HL-60/S4 treated with phorbol 12-myristate 13-acetate at 8.2 ng/mL for 4 days and 3 days (cell line): ENCODE data around the gene CHI3L2.

Experiments
- in situ Hi-C: fragments of 300-500 bp; cut with MboI; formaldehyde crosslinking; loops from 2 replicates; pipeline ENCODE4 v1.15.0; 2022; ENCODE audit warnings: low sequenced_read_pairs

The CHI3L2 gene, protein sequence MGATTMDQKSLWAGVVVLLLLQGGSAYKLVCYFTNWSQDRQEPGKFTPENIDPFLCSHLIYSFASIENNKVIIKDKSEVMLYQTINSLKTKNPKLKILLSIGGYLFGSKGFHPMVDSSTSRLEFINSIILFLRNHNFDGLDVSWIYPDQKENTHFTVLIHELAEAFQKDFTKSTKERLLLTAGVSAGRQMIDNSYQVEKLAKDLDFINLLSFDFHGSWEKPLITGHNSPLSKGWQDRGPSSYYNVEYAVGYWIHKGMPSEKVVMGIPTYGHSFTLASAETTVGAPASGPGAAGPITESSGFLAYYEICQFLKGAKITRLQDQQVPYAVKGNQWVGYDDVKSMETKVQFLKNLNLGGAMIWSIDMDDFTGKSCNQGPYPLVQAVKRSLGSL

DNA sequence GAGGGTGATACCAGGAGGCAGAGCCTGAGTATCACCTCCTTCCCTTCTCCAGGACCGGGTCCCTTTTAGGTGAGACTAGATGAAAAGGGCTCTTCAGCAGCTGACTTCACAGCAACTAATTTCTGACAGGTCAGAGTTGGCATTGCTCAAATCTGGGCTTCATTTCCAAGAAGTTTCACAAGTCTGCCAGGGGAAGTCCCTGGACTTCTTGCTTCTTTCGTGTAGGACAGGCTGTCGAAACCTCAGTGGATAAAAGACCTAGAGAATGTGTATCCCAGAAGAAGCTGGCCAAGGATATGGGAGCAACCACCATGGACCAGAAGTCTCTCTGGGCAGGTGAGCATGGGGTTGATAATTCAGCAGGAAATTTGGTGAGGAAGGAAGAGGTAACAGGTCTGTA, at the start of gene CHI3L2:
Gene CHI3L2 (plus strand): TSS at position 280 of the 400 bp plus-strand sequence. CDS start 17 bp downstream, at position 297.
- in situ Hi-C loops, result loop anchor here (10.0 to 25.0 kb wide), 2 partner anchors 160 to 547 kb away; no protein-coding TSS in a partner anchor

- in situ Hi-C loops, result no loop called here
Observed at GRCh38 chr1:111179968-111180533, 47.5 kb upstream of the CHI3L2 start.

DNA sequence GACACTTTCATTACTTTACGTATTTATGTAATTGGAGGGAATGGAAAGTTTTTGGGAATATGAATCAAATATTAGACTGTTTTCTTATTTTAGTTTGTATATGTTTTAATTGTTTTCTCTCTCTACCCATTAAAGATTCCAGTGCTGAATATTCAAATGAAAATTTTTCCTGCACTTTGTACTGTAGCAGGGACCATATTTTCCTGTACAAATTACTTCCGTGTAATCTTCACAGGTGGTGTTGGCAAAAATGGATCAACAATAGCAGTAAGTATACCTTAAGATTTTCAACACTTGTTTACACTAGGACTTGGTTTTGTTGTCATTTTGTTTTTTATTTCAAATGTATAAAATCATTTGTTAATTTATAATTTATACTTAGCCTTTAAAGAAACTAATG, 45.5 kb upstream of the CHI3L2 start:
- in situ Hi-C loops, result no loop called here

DNA sequence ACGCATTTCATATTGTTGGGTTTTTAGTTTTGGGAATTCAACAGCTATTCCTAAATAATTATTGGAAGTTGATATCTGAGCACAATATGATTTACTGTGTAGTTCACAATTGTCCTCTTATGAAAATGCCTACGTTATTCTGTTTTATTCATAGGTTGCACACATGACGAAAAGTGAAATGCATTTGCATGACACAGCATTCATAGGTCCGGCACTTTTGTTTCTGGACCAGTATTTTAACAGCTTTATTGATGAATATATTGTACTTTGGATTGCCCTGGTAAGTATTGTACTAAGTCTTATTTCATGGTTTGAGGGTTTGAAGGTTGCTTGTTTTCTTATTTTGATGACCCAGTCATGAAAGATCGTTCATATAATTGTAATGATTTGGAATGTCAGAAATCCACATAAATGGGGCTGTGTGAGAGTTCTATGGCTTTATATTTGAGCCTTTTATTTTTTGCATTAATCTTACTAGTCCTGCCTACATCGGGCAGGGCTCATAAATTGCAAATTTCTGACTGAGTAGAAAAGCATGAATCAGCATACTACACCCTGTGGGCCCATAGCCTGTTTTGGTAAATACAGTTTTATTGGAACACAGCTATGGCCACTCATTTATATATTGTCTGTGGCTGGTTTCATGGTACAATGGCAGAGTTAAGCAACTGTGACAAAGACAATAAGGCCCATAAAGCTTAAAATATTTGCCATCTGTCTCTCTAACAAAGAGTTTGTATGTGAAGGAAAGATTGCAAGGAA, 44.0 kb upstream of the CHI3L2 start:
- in situ Hi-C loops, result no loop called here

GRCh38 chr1:111184663-111185062, 42.9 kb upstream of the CHI3L2 start:
- in situ Hi-C loops, result no loop called here

DNA sequence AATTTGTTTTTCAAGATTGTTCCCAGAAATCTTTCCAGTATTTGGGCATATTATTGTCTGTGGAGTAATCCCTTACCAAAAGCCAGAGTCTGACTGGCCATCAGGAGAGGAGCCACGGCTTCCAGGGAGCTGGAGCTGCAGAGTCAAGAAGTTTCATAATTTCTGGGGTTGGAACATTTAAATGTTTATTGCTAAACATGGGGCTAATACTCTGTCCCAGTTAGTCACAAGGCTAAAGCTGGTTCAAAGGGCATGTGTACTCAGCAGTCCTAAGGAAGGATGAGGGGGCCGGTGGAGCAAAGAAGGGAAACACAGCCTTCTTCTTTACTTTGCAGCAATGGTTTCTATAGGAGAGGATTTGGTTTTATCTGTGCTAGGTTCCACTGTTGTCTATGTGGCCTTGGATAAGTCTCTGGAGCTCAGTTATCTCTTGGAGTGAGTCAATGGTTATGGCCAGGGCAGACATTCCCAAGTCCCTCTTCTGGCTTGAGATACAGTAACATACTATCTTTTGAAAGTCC, 36.5 kb upstream of the CHI3L2 start:
- in situ Hi-C loops, result no loop called here

DNA sequence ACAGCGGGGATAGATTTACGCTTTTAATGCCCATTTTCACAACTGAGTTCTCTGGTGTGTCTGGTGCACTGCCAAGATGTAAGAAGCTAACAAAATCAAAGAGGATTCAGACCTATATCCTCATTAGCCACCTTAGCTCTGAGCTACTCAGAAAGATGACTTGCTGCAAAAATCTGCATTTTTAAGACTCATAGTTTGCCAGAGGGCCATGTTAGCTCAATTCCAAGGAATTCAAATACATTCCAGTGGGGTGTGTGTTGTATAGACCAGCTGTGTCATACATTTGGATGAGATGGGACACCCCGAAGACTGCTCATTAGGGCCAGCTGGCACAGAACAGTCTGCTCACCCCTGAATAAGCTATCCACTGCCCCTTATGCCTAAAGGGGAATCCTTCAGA, 36.0 kb upstream of the CHI3L2 start:
- in situ Hi-C loops, result no loop called here

DNA sequence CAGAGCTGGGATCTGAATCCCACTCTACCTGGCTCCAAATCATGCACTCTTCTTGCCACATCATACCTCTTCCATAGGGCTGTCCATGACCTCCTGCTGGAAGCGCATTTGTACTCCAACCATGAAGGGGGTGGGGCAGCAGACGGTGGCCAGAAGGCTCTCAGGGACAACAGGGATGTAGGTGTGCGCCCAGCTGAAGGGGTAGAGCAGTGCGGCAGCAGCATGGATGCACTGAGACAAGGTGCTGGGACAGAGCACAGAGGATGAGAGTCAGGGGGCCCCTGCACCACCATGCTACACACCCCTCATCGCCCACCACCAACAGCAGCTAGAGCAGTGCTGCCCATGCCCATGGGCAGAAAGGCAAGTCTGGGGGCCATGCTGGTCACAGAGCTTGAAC, 35.4 kb upstream of the CHI3L2 start:
- in situ Hi-C loops, result no loop called here

DNA sequence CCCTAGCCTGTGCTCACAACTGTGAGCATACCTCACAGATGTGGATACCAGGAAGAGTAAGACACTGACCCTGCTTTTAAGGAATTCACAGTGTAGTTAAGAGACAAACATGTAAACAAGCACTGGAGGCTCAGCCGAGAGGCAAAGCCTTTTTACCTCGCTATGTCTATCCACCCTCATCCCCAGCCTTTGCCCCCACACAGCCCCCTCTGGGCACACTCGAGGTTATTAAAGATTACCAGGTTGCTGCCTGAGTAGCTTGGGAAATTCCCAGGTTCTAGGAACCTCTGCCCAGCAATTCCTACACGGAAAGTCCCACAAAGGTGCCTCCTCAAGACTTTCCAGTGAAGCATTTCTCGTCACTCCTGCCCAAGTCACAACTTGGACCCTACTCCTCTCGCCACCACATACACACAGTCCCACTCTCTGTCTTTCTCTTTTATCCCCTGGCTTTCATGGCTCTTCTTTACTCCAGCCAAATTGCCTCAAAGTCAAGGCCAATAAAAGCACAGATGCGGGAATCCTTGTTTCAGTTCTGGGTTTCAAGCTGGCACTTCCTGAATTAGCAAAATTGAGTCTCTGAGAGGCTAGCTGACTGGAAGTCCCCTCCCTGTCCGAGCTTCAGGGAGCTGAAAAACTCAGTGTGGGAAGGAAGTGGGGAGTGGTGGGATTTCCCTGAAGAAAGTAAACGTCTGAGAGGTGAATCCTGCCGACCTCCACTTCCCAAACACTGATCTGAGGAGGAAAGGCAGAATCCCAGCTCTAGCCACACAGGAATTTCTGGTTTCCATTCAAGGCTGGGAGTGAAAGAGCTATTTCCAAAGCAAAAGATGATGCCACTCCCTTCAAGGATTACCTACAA, 34.6 kb upstream of the CHI3L2 start:
- in situ Hi-C loops, result no loop called here

- in situ Hi-C loops, result no loop called here
Observed at GRCh38 chr1:111193712-111194480, 33.6 kb upstream of the CHI3L2 start.

DNA sequence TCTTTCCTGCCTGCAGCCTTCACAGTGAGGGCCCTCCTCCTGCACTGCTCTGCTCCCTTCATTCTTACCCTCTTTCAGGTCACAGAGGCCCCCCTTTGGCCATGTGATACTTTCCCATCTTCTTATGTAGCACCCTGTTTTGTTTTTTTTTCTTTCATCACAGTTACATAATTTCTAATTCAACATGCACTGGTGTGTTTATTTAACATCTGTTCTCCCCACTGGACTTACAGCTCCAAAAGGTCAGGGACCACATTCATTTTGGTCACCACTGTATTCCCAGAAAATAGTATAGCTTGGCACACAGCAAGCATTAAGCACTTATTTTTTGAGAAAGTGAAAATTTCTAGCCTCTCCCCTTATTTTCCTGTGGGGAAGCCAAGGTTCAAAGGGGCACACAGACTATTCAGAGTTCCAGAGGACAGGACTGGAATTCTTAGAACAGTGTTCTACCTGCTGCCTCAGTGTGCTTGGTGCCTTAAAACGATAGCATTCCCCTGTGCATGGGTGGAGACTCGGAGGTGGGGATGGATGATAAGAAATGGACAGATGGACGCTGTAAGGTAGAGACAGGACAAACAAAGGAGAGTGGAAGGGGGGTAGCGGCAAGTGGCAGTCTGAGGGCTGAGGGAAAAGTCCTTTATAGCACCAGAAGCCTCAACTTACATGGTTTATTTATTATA, 32.4 kb upstream of the CHI3L2 start:
- in situ Hi-C loops, result no loop called here

GRCh38 chr1:111196213-111196612, 31.3 kb upstream of the CHI3L2 start:
- in situ Hi-C loops, result no loop called here

DNA sequence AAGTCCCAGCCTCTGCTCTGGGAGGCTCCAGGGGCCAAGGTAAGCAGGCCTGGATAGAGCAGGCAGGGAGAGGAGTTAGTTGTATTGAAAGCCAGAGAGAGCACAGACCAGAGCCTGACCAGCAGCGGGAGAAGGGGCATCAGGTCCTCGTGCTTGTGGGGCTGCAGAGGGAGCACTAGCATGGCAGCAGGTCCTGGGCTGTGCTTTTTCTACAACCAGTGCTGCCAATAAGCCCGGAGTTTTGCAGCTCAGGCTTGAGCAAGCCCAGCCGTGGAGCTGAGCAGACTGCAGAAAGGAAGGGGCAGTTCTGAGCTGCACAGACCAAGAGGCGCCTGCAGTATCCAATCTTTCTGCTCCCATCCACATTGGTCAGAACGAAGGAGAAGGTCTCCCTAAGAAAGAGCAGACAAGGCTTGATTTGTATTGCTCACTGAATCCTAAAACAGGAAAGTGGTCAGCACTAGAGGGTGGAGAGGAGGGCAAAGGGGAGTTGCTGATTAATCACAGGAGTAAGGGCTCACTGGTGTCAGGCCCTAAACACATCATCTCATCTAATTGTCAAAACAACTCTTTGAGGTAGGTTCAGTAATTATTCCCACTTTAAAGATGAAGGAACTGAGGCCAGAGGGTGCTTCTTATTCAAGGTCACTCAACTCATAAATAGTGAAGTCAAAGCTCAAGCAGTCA, 29.8 kb upstream of the CHI3L2 start:
- in situ Hi-C loops, result no loop called here

GRCh38 chr1:111198836-111199235, 28.7 kb upstream of the CHI3L2 start:
- in situ Hi-C loops, result no loop called here

DNA sequence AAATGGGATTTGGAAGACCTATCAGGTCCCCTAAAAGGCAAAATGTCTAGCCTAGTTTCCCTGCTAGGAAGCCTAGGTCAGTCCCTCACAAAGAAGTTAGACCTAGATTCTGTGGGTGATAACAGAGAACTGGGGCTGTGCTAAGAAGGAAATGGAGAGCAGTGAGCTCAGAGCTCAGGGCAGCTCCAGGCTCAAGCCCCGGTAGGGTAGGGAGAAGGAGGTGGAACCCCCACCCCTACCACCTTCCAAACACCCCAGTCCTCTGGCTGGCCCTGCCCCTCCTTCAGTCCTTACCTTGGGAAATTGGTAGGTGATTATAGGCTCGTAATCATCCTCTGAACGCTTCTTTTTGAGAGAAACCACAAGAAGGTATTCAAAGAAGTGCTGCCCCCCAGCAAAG, 28.2 kb upstream of the CHI3L2 start:
- in situ Hi-C loops, result no loop called here

DNA sequence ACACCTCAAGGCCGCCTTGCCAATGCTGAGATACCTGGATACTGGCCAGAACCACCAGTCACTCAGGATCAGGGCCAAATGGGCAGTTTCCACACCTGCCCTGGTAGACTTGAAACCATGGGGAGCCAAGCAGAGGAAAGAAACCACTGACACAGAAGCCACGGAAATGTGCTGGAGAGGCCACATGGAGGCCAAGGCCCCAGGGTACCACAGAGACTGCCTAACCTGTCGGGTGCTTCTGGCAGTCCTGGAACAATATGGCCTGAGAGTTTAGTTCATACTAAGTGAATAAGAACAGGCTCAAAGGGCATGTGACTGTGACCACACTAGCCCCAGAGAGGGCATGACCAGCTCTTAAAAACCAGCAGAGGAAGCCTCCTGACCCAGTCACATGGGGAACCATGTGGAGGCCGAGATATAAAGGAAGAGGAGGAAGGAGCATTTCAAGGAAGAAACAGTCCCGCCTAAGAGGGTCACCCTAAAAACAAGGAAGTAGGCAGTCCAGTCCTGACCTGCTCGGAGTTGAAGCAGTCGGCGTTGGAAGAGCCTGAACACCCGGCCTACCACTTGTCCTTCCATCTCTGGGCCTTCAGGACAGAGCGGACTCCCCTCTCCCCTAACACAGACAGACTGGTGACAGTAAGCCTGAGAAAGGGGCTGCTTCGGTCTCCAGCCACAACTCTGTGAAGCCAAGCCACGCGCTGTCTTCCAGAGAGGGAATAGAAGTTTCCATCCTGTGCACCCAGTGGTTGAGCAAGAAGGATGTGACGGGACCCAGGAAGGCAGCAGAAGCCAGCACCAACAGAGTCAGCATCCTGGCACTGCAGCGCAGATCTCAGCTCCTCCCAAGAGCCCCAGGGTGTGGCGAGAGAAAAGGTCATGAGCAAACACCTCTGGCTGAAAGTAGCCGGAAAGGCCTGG, 27.4 kb upstream of the CHI3L2 start, which contains the start of gene DENND2D:
Gene DENND2D (minus strand): TSS at position 766 of the 921 bp plus-strand sequence. CDS start 187 bp downstream, at position 579.
- in situ Hi-C loops, result no loop called here

DNA sequence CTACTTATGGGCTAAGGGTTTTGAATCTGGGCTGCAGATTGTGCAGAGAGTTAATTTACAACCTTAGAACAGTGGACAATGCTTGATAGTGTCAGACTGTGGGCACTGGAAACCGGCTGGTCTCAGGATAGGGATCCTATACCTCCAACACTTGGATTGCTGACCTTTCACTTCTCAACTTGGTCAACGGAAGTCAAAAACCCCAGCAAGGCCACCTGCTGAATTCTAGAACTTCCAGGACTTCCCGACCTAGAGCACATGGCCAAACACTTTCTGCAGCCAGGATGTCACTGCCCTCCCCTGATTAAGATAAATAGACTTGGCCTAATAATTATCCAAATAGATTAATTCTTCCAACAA, 26.7 kb upstream of the CHI3L2 start:
- in situ Hi-C loops, result no loop called here
